Measurements from ENCODE around the gene KTN1. TPM values are rescaled to one million over a fixed set of nuclear protein-coding genes. Genes with fewer than 3 reads are reported as not detected.
A peak's percentile ranks its signal among the peaks of the same experiment; 100 is the strongest.

Gene KTN1
- total RNA-seq, 1 donor from 2014 or later = 290 TPM

- intact Hi-C loops (cut with micrococcal nuclease) = loop anchor here (10.0 kb wide), 1 partner anchor 762 kb away; no protein-coding TSS in a partner anchor
- DNase-seq (no peak), ATAC-seq (no peak)
Observed at GRCh38 chr14:55702511-55702910, 122.5 kb downstream of the KTN1 start.

GRCh38 chr14:55704654-55705053, 124.6 kb downstream of the KTN1 start:
- DNase-seq = no peak
- intact Hi-C loops (cut with micrococcal nuclease) = loop anchor here (10.0 kb wide), 1 partner anchor 760 kb away; no protein-coding TSS in a partner anchor
- no peak for ATAC-seq

GRCh38 chr14:55705651-55706364, 125.8 kb downstream of the KTN1 start:
- ATAC-seq (no peak), DNase-seq (no peak)
- intact Hi-C loops (cut with micrococcal nuclease) = loop anchor here (10.0 kb wide), 1 partner anchor 759 kb away; no protein-coding TSS in a partner anchor

- DNase-seq (no peak), ATAC-seq (no peak)
- intact Hi-C loops (cut with micrococcal nuclease) = loop anchor here (10.0 kb wide), 1 partner anchor 758 kb away; no protein-coding TSS in a partner anchor
Observed at GRCh38 chr14:55706365-55706684, 126.3 kb downstream of the KTN1 start.

- intact Hi-C loops (cut with micrococcal nuclease) = loop anchor here (10.0 kb wide), 1 partner anchor 758 kb away; no protein-coding TSS in a partner anchor
- ATAC-seq (no peak), DNase-seq (no peak)
Observed at GRCh38 chr14:55706893-55707292, 126.9 kb downstream of the KTN1 start.

GRCh38 chr14:55707365-55707804, 127.4 kb downstream of the KTN1 start:
- intact Hi-C loops (cut with micrococcal nuclease) = loop anchor here (10.0 kb wide), 1 partner anchor 757 kb away; no protein-coding TSS in a partner anchor
- ATAC-seq = peak; percentile 28
- DNase-seq = no peak

GRCh38 chr14:55710506-55711041, 130.6 kb downstream of the KTN1 start:
- DNase-seq (no peak), ATAC-seq (no peak)
- intact Hi-C loops (cut with micrococcal nuclease) = no loop called here

- intact Hi-C loops (cut with micrococcal nuclease) = no loop called here
- no peak for DNase-seq
- no peak for ATAC-seq
Observed at GRCh38 chr14:55711175-55711811, 131.3 kb downstream of the KTN1 start.

- ATAC-seq (peak; percentile 89), DNase-seq (peak; percentile 81)
- intact Hi-C loops (cut with micrococcal nuclease) = no loop called here
Observed at GRCh38 chr14:55712491-55712890, 132.5 kb downstream of the KTN1 start.

- intact Hi-C loops (cut with micrococcal nuclease) = no loop called here
- DNase-seq (no peak), ATAC-seq (no peak)
Observed at GRCh38 chr14:55713486-55713885, 133.5 kb downstream of the KTN1 start.

GRCh38 chr14:55715889-55716288, 135.9 kb downstream of the KTN1 start:
- ATAC-seq (peak; percentile 77), DNase-seq (no peak)
- intact Hi-C loops (cut with micrococcal nuclease) = no loop called here

GRCh38 chr14:55717621-55718020, 137.6 kb downstream of the KTN1 start:
- intact Hi-C loops (cut with micrococcal nuclease) = no loop called here
- DNase-seq = no peak
- no peak for ATAC-seq

- ATAC-seq (no peak), DNase-seq (no peak)
- intact Hi-C loops (cut with micrococcal nuclease) = no loop called here
Observed at GRCh38 chr14:55718551-55718950, 138.5 kb downstream of the KTN1 start.

- ATAC-seq (no peak), DNase-seq (no peak)
- intact Hi-C loops (cut with micrococcal nuclease) = no loop called here
Observed at GRCh38 chr14:55720796-55721195, 140.8 kb downstream of the KTN1 start.

- DNase-seq (no peak), ATAC-seq (no peak)
- intact Hi-C loops (cut with micrococcal nuclease) = no loop called here
Observed at GRCh38 chr14:55721353-55721752, 141.3 kb downstream of the KTN1 start.

GRCh38 chr14:55722054-55722453, 142.0 kb downstream of the KTN1 start:
- DNase-seq = no peak
- no peak for ATAC-seq
- intact Hi-C loops (cut with micrococcal nuclease) = no loop called here

GRCh38 chr14:55724736-55725135, 144.7 kb downstream of the KTN1 start:
- intact Hi-C loops (cut with micrococcal nuclease) = no loop called here
- ATAC-seq = no peak
- DNase-seq = no peak

GRCh38 chr14:55730592-55731310, 150.7 kb downstream of the KTN1 start:
- no peak for DNase-seq
- ATAC-seq = no peak
- intact Hi-C loops (cut with micrococcal nuclease) = no loop called here

- DNase-seq (no peak), ATAC-seq (no peak)
Observed at GRCh38 chr14:55731311-55731872, 151.4 kb downstream of the KTN1 start.

More at GRCh38 chr14:55731311-55731872, 151.4 kb downstream of the KTN1 start:
- intact Hi-C loops (cut with micrococcal nuclease) = no loop called here
